ENCODE measurements around the gene OTOA.
A peak's percentile ranks its signal among the peaks of the same experiment; 100 is the strongest.
"Not testable (repeated sequence)": the region's sequence is repeated elsewhere in the genome, so short reads cannot be mapped to it uniquely, and the experiment has no call there.

OTOA gene

DNA sequence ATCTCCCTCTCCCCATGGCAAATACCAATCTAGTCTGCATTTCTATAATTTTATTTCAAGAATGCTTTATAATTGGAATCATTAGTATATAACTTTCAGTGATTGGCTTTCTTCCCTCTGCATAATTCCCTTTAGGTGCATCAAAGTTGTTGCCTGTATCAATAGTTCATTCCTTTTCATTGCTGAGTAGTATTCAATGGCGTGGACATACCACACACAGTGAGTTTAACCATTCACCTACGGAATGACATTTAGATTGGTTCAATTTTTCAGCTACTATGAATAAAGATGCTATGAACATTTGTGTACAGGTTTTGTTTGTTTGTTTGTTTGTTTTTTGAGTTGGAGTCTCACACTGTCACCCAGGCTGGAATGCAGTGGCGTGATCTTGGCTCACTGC lies 9.7 kb downstream of the OTOA start:
- no peak for DNase-seq

DNA sequence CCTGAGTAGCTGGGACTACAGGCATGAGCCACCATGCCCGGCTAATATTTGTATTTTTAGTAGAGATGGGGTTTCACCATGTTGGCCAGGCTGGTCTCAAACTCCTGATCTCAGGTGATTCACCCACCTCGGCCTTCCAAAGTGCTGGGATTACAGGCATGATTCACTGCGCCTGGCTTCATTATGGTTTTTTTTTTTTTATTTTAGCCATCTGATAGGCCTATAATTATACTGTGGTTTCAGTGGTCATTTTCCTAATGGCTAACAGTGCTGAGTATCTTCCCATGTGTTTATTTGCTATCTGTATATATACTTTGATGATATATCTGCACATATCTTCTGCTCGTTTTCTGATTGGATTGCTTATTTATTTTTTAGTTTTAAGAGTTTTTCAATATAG lies 10.7 kb downstream of the OTOA start:
- not testable (repeated sequence) for DNase-seq

DNA sequence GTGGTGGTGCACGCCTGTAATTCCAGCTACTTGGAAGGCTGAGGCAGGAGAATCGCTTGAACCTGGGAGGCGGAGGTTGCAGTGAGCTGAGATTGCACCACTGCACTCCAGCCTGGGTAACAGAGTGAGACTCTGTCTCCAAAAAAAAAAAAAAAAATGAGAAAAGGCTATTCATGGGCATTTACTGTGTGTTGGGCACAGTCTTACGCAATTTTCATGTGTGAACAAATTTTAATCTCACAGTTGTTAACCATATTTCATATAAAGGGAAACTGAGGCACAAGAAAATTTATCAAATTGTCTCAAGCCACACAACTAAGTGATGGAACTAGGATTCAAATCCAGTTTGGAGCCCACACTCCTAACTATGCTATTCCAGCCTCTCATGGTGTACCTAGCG lies 16.9 kb downstream of the OTOA start:
- not testable (repeated sequence) for DNase-seq

DNA sequence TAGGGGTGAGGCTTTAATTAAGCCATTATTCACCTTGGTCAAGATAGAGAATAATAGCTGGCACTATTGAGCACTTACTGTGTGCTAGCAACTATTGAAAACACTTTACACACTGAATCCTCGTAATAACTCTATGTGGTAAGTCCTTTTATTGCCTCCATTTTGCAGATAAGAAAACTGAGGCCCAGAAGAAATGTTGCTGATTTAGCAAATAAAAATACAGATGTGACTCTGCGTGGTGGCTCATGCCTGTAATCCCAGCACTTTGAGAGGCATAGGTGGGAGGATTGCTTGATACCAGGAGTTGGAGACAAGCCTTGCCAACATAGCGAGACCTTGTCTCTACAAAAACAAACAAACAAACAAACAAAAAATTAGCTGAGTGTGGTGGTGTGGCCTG lies 19.4 kb downstream of the OTOA start:
- DNase-seq: no peak

DNA sequence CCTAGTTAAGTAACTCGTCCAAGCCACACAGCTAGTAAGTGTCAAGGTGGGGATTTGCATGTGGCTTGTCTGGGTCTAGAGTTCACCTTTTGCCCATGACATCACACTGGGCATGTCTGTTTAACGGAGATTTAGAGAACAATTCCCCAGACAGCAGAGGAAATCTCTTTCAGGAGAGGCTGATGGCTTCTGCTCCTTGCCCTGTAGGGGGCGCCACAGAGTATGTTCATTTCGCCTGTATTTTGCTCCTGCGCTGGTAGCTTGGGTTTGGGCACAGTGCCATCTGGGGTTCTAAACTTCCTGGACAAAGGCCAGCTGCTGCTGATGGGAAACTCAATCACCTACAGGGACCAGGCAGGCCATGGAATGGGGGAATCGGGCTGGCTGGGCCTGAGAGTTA lies 20.4 kb downstream of the OTOA start:
- DNase-seq: peak in 1 of 56 donors; percentile 0

DNA sequence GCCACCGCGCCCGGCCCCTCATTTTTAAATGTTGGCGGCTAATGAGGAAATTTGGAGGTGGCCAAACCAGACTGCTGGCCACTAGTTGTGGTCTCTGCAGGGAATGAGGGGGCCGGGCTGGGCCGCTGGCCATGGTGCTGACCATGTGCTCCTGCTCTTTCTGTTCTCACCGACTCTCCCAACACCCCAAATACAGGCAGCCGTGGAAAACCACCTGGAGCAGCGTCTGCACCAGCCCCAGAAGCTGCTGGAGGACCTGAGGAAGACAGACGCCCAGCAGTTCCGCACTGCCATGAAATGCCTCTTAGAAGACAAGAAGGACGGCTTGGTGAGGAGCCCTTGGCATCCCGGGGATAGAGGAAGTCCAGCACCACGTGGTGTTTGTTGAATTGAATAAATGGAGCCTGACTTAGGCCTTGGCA lies 21.3 kb downstream of the OTOA start:
- DNase-seq: no peak

DNA sequence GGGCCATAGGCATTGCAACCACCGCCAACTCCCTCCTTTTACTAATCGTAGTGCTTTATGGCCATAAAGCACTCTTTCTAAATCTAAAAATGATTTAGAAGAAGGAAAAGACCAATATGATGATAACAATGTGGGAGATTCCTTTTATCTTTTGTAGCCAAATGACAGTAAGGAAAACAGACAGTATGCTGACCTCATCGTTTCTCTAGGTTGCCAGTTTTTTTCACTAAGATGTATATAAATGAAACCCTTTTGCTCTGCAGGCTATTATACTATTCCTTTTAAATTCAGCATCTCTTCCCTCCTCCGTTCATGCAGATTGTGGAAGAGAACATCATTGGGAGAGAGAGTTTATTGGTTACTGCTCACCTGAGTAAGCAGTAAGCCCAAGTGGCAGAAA lies 25.3 kb downstream of the OTOA start:
- DNase-seq: no peak

DNA sequence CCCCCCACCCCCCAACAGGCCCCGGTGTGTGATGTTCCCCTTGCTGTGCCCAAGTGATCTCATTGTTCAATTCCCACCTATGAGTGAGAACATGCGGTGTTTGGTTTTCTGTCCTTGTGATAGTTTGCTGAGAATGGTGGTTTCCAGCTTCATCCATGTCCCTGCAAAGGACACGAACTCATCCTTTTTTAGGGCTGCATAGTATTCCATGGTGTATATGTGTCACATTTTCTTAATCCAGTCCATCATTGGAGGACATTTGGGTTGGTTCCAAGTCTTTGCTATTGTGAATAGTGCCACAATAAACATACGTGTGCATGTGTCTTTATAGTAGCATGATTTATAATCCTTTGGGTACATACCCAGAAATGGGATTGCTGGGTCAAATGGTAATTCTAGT lies 27.2 kb downstream of the OTOA start:
- DNase-seq: not testable (repeated sequence)

DNA sequence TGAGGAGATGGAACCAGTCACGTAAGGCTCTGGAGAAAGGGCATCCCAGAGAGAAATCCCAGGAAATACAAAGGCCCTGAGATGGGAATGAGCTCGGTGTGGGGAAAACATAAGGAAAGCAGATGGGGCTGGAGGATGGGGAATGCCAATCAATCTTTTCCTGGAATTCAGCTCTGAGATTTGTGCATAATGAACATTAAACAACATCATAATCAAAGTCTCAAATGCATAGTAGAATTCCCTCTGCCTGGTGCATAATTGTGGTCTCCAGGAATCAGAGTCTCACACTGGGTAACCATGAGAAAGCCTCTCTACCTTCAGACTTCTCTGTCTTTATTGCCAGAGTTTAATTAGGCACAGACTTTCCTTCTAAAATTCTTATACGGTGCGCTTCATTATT lies 30.8 kb downstream of the OTOA start:
- DNase-seq: no peak

DNA sequence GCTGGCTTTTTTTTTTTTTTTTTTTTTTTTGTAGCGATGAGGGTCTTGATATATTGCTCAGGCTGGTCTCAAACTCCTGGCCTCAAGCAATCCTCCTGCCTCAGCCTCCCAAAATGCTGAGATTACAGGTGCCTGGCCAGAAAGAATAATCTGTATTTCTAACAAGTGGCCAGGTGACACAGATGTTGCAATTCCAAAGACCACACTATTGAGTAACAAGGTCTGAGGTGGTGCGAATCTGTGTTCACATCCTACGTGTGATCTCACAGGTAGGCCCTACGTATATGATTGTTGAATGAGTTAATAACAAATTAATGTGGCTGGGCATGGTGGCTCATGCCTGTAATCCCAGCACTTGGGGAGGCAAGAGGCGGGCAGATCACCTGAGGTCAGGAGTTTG lies 33.3 kb downstream of the OTOA start:
- no peak for DNase-seq

DNA sequence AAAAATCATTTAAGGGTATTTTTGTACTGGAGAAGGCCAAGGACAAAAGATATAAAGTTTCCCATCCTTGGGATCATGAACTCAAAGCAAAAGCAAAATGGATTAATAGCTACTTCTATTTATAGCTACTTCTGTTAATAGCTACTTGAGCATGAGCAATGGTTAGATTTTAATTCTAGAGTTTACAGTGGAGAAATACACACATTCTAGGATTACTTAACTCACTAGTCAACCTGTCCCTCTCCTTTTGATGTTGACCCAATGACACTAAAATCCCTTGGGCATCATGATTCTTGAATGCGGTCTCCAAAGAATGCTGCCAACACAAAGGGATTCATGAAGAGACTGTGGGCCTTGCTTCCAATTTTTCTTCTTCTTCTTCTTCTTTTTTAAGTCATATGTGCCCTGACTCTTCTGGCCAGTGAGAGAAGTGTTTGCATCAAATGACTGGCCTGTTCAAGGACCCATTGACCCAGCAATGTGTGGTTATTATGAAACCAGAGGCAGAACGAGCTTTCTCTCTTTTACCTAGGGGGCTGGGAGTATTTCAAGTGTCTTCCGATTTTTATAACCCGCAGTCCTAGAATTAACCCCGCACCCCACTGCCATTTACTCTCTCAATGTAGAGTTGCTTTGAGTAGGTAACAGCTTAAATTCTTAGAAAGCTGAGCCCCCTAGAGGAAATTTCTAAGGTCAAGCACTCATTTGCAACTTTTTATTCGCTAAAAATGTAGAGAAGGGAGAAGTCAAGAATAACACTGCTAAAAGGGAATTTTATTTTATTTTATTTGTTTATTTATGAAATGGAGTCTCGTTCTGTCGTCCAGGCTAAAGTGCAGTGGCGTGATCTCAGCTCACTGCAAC lies 34.6 kb downstream of the OTOA start:
- no peak for DNase-seq

DNA sequence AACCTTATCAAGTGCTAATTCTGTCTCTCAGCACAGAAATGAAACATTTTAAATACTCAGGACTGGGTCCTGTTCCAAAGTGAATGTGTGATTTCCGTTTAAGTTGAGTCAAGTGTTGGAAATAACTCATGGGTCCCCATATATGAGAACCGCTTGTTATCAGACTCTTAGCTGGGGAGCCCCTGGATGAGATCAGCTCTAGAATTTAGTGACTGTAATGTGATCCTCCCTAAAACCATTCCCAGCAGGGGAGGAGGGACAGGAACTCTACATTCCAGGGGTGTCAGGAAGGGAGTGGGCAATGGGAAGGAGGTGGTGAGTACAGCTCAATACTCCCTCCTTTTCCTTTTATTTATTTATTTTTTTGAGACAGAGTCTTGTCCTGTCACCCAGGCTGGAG lies 37.5 kb downstream of the OTOA start:
- no peak for DNase-seq

DNA sequence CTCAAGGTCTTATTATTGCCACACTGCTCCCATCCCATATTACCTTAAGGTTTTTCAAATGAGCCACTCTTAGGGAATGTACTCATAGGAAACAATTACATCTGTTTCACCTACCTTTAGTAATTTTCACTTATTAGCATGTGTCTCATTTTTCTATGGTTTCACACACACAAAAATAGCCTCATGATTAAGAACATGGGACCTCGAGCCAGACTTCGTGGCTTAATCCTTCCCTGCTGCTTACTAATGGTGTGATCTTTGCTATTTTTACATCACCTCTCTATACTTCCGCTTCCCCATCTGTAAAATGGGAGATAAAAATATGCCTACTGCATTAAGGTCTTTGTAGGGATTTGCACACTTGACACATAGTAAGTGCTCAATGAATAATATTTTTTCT lies 38.5 kb downstream of the OTOA start:
- DNase-seq: no peak

DNA sequence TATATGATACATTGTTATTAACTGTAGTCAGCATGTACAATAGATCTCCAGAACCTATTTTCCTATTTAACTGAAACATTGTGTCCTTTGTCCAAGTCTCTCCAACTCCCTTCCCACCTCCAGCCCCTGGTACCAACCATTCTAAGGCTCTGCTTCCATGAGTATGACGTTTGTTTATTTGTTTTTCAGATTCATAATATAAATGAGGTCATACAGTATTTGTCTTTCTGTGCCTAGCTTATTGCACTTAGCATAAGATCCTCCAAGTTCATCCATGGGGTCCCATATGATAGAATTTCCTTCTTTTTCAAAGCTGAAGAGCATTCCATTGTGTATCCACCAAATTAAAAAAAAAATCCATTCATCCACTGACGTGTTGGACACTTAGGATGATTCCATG lies 39.4 kb downstream of the OTOA start:
- no peak for DNase-seq

DNA sequence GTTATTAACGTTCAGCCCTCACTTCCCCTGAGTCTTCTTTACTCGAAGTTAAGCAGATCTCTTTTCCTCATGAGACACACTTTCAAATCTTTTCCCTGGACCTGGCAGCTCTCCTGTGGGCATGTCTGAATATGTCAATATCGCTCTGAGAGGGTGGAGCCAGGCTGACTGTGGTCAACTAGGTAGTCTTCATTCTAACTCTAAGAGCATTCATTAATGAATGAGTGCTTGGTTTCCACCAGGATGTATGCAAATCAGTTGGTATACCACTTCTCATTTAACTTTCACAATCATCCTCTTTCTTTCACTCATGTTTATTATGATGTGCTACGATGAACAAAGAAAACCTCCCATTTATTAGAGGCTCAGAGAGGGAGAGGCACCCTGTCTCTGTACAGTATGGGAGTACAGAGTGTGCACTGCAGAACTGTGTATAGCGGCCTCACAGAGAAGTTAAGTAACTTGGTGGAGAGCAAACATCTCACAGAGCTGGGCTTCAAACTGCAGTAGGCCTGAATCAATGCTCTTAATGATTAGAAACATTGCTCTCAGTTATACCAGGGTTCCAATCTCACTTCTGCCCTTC lies 39.9 kb downstream of the OTOA start:
- DNase-seq: no peak

DNA sequence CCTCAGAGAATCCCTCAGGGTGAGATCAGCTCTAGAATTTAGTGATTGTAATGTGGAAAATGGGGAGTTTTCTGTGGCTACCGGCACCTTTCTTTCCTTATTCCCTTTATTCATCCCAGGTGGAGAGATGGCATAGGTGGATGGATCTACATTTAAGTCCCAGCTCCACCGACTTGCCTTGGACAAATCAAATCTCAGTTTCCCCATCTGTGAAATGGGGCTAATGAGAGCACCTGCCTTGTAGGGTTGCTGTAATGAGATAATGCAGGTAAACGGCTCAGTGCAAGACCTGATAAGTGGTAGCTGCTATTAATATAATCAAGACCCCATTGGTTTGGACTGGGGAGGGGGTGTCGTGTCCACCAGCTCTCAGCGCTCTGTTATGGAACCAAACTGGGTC lies 40.5 kb downstream of the OTOA start:
- no peak for DNase-seq

DNA sequence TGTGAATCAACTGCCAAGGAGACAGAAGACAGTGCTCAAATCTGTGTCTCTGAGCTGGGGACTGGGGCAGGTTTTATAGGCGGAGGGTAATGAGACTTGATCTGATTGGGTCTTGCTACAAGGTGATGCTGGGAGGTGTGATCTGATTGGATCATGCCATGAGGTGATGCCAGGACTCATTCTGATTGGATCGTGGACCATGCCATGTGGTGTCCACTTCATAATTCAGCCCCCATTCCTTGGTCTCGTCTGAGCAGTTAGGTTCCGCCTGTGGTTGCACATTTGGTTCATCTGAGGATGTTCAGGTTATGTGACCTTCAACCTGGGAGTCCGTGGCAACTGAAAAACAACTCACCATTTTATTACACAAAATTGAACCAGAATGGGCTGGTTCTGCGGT lies 41.0 kb downstream of the OTOA start:
- no peak for DNase-seq

DNA sequence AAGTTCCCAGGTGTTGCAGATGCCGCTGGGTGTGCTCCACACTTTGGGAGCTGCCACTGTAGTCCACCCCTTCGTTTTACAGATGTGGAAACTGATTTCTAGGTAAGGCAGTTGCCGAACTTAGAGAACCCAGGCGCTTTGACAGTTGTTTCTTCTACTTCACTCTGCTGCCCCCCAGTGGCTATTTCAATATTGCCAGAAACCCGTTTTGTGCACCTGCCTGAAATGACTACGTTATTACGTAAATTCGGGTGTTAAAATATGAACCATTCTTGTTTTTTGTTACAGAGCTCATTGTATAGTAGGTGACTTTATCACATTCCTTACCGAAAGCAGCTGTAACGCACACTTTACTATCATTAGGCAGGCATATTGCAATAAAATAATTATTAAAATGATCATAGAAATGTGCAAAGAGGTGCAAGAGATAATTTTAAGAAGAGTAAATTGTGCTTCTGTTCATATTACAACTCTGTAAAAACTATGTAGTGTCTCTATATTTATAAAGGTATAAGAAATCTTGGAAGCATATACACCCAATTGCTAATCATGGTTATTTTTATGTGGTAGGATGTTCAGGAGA lies 44.9 kb downstream of the OTOA start:
- DNase-seq: peak in 47 of 56 donors; percentile 1 to 89 (median 35)

DNA sequence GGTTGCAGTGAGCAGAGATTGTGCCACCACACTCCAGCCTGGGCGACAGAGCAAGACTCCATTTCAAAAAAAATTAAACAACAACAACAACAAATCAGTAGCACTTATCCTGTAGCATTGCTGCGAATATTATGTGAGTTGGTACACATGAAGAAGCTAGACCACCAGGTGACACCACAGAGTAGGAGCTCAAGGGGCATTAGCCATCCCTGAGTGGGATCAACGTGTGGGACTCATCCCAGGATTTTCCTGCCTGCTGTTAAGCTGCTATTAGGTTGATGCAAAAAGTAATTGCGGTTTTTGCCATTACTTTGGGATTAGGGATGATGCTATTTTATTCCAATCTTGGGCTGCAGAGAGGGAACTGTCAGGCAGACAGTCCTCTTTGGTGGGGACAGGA lies 47.2 kb downstream of the OTOA start:
- DNase-seq: no peak

DNA sequence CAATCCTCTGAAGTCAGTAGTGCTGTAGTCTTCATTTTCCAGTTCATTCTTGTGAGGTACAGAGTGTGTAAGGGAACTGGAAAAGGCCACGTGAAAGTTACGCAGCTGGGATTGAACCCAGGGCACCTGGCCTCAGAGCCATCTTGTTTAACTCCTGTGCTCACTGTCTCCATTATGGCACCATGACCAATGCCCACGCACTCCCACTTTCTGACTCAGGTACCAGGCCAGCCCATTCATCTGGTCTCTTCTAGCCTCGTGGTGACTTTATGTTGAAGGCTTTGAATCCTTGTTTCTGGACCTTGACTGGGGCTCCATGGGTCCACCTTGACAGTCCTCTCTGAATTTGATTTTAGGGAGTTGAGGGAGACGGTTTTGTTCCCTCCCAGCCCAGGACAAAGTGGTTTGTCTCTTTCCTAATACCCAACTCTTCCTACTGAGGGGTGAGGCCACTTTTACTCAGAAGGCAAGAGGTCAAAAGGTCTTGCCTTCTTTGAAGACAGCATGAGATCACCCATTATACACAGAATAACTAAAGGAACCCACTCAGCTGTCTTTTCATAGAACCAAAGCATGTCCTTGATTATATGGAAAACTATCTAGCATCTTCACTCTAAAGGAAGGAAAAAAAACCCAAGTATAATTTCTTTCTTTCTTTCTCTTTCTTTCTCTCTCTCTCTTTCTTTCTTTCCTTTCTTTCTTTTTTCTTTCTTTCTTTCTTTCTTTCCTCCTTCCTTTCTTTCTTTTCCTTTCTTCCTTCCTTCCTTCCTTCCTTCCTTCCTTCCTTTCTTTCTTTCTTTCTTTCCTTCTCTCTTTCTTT lies 50.0 kb downstream of the OTOA start:
- DNase-seq: no peak

DNA sequence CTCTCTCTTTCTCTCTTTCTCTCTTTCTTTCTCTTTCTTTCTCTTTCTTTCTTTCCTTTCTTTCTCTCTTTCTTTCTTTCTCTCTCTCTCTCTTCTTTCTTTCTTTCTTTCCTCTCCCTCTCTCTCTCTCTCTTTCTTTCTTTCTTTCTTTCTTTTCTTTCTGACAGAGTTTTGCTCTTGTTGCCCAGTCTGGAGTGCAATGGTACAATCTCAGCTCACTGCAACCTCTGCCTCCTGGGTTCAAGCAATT lies 50.5 kb downstream of the OTOA start:
- DNase-seq: not testable (repeated sequence)

DNA sequence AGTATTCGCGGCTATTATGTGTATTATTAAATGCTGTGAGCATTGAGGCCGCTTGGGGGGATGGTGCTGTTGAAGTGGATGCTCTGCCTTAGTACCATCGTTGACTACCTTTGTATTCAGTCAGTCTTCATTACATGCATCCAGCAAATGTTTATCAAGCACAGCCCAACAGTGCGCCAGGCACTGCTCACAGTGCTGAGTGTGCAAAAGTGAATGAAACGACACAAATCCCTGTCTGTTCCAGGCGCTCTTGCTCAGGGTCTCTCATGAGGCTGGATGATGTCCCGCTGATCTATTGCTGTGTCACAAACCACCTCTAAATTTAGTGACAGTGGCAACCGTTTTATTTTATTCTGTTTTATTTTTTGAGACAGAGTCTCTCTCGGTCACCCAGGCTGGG lies 53.8 kb downstream of the OTOA start:
- DNase-seq: no peak
